Cardiac muscle cell (in vitro differentiated cells and primary cell): Measurements from ENCODE around the gene ADRA2A. TPM values are rescaled to one million over a fixed set of nuclear protein-coding genes. Genes with fewer than 3 reads are reported as not detected.

ENCODE experiments used
- DNase-seq, 2 donors: peaks; one replicate each; pipeline versions ENCODE4 v3.0.0 to v3.0.0-alpha.2; 2010 to 2017; ENCODE audit warnings: low read depth in 1 of 2, low spot score in 1 of 2
- H3K27ac ChIP-seq: fragments of 200-600 bp; sonication (generic); 2 replicates; pipeline ENCODE4 v1.5.1; 2016
- H3K27me3 ChIP-seq: fragments of 200-600 bp; sonication (generic); 2 replicates; pipeline ENCODE4 v1.6.0; 2016; ENCODE audit warnings: control low read depth
- H3K36me3 ChIP-seq: fragments of 200-600 bp; sonication (generic); 2 replicates; pipeline ENCODE4 v1.5.1; 2016; ENCODE audit warnings: control low read depth
- H3K4me1 ChIP-seq: fragments of 200-600 bp; sonication (generic); 2 replicates; pipeline ENCODE4 v1.8.1; 2017; ENCODE audit warnings: low read depth, mild to moderate bottlenecking, mixed run types
- H3K4me3 ChIP-seq: fragments of 200-600 bp; sonication (generic); 2 replicates; pipeline ENCODE4 v1.5.1; 2016; ENCODE audit warnings: mild to moderate bottlenecking
- H3K9me3 ChIP-seq: fragments of 200-600 bp; sonication (generic); 2 replicates; pipeline ENCODE4 v1.5.1; 2017; ENCODE audit warnings: low read depth, mild to moderate bottlenecking, control low read depth
- CTCF ChIP-seq: IDR thresholded peaks from 2 replicates; pipeline ENCODE4 v1.5.1; 2012; ENCODE audit warnings: low read depth, mild to moderate bottlenecking, low read length
- polyA plus RNA-seq: library from polyadenylated mRNA; unstranded; fragments of >200 nt; fragmentation: Nextera tagmentation; extraction: Ambion mirVana; gene quantifications from 2 replicates; pipeline ENCODE4 v1.2.1, GENCODE V29; 2016
- total RNA-seq: library from RNA; depleted of rRNA; stranded (reverse); fragments of >200 nt; gene quantifications from 2 replicates; pipeline ENCODE4 v1.2.3, GENCODE V29; 2016

Gene ADRA2A
- total and polyA plus RNA-seq, 2 experiments from 2014 or later = 0.24 TPM; not detected in 1

DNA sequence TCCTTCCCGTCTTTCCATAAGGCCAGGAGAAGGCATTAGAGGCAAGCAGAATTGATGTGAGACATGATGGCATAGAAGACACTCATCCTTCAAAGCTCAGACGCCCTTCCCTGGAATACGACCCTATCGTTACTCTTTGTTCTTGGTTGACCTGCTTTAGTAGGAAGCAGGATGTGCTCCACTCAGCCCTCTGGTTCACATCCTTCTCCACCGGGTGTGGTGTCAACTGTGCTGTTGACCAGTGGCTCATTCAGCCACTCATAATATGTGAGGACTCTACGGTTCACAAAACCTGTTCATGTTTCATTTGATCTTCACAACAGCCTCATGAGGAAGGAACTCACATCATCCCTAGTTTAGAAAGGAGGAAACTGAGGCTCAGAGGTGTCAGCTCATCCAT, 47.1 kb downstream of the ADRA2A start:
- H3K36me3 ChIP-seq = no peaks in the 10 kb centered on the region
- H3K4me1 ChIP-seq = no peaks in the 10 kb centered on the region
- no peak for TF ChIP-seq CTCF
- H3K27me3 ChIP-seq = no peaks in the 10 kb centered on the region
- H3K27ac ChIP-seq = no peak overlapping the region
- H3K4me3 ChIP-seq = no peak overlapping the region
- no peaks in the 10 kb centered on the region for H3K9me3 ChIP-seq
- no peak for DNase-seq

DNA sequence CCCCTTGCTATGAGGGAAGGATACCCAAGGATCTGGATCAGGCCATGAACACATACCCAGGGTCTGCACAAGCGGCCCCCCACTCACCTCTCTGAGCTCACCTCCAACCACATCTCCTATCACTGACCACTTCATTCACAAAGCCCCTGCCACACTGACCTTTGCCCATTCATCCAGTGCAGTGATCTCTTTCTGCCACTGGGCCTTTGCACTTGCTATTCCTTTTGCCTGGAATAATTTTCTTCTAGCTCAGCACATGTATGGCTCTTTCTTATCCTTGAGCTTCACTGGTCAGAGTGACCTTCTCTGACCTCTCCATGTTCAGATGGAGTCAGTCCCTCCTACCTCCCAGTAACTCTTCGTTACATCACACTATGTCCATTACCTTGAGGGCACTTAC, 48.3 kb downstream of the ADRA2A start:
- DNase-seq = no peak
- TF ChIP-seq CTCF = no peak
- H3K4me3 ChIP-seq = no peak overlapping the region
- no peak overlapping the region for H3K27ac ChIP-seq
- no peaks in the 10 kb centered on the region for H3K27me3 ChIP-seq
- H3K36me3 ChIP-seq = no peaks in the 10 kb centered on the region
- no peaks in the 10 kb centered on the region for H3K9me3 ChIP-seq
- no peaks in the 10 kb centered on the region for H3K4me1 ChIP-seq

DNA sequence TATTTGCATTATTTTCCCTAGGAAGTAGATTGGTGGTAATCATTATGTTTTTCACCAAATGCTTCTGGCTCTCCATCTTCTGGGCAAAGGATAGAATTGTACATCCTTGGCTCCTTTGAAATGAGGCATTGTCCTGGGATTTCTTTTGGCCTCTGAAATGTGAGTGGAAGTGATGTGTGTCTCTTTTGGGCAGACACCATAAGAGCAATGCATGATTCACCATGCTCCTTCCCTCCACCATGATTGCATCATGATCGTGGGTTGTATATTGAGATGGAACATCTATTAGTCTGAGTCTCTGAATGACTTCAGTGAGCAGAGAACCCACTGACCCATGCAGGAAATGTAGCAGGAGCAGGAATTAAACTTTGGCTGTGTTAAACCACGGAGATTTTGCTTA, 49.2 kb downstream of the ADRA2A start:
- H3K4me1 ChIP-seq = no peaks in the 10 kb centered on the region
- TF ChIP-seq CTCF = no peak
- H3K9me3 ChIP-seq = no peaks in the 10 kb centered on the region
- no peaks in the 10 kb centered on the region for H3K36me3 ChIP-seq
- no peak overlapping the region for H3K4me3 ChIP-seq
- no peak for DNase-seq
- H3K27ac ChIP-seq = no peak overlapping the region
- H3K27me3 ChIP-seq = no peaks in the 10 kb centered on the region

- TF ChIP-seq CTCF = no peak
- Histone ChIP-seq H3K4me1 (no peaks in the 10 kb centered on the region), H3K9me3 (no peaks in the 10 kb centered on the region), H3K27me3 (no peaks in the 10 kb centered on the region), H3K36me3 (no peaks in the 10 kb centered on the region), H3K4me3 (no peak overlapping the region), H3K27ac (no peak overlapping the region)
- no peak for DNase-seq
Measured at GRCh38 chr10:111127081-111127848, 50.4 kb downstream of the ADRA2A start.

DNA sequence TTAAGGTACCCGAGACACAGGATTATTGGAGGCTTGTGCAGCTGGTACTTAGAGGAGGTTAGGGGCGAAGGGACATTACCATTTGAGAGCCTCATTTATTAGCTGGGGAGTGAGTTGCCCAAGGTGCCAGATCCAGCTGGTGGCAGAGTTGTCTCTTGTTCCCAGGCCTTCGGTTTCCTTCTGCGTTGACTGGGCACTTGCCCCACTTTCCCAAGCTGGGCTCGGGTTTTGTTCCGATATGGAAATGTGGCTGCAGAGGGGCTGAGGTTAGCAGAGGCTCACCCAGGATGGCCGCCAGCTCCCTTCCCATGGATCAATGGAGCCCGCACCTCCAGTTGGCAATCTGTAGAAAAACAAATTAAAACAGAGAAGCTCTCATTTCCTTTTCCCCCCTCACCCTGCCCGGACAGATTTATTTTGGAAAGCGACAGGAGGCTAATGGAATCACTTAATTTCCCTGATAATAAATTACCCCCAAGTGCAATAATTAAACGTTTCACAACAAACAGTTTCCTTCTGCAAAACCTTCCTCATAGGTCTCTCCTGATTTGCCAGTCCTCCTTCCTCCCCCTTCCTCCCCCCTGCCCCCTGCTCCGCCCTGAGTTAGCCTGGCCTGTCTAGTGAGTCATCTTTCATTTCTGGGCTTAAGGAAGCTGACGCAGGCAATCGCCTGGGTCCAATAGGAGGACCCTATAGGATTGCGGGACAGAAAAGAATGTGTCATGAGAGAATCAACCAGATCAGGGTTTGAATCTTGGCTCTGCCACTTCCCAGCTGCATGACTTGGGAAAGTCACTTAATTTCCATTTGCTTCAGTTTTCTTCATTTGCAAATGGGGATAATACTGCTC, 51.7 kb downstream of the ADRA2A start:
- H3K27ac ChIP-seq = no peak overlapping the region
- DNase-seq = no peak
- no peak for TF ChIP-seq CTCF
- H3K27me3 ChIP-seq = no peaks in the 10 kb centered on the region
- no peaks in the 10 kb centered on the region for H3K9me3 ChIP-seq
- no peaks in the 10 kb centered on the region for H3K4me1 ChIP-seq
- no peak overlapping the region for H3K4me3 ChIP-seq
- H3K36me3 ChIP-seq = no peaks in the 10 kb centered on the region
